ENCODE measurements around the gene AGPAT3.

DNA sequence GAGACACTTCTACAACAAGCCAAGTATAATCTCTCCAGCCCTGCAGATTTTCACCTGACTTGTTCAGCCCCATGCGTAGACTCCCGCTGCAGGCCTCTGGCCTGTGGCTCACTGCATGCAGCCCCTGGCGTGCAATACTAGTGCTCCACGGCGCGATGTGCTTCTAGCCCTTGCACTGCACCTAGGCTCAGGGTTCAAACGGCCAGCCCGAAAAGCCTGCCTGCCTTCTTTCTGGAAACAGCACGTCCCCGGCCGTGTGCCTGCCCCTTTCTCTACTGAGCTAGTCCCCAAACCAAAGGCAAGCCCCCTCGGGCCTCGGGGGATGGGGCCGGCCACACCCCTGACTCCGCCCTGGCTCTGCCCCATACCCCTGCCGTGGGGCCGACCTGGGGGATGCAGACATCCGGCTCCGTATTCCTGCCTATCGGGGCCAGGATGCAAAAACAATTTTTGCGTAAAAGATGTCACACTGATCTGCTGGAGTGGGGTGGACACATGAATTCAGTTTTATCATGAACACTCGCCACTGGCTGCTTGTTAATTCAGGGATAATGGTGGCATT lies 120.7 kb downstream of the AGPAT3 start:
- TF ChIP-seq CTCF (IDR thresholded peaks at IDR 0.05; ENCODE audit: poor library complexity) (no peak), EZH2 (IDR thresholded peaks at IDR 0.05; ENCODE audit: borderline replicate concordance) (no peak)

Data from hepatocyte (in vitro differentiated cells).